Mesendoderm (in vitro differentiated cells): ENCODE measurements around the gene RXRA.

Source experiments
- DNase-seq: peaks from one replicate; pipeline ENCODE4 v3.0.0; 2013
- H2AK5ac ChIP-seq: 2 replicates; pipeline ENCODE4 v1.6.1; 2013; ENCODE audit warnings: low read length, inconsistent platforms
- H2BK120ac ChIP-seq: 2 replicates; pipeline ENCODE4 v1.6.1; 2013; ENCODE audit warnings: low read depth, mild to moderate bottlenecking, low read length, moderate library complexity, mixed read lengths
- H2BK15ac ChIP-seq: replicated peaks from 2 replicates; pipeline ENCODE4 v1.6.1; 2013; ENCODE audit warnings: low read depth, mild to moderate bottlenecking, moderate library complexity
- H2BK5ac ChIP-seq: 2 replicates; pipeline ENCODE4 v1.6.1; 2013; ENCODE audit warnings: low read length, inconsistent platforms
- H3K18ac ChIP-seq: 2 replicates; pipeline ENCODE4 v1.6.1; 2013; ENCODE audit warnings: mild to moderate bottlenecking, low read length, mixed read lengths
- H3K23ac ChIP-seq: one replicate; pipeline ENCODE4 v1.6.1; 2013; ENCODE audit warnings: low read length
- H3K27ac ChIP-seq: 2 replicates; pipeline ENCODE4 v1.5.1; 2013; ENCODE audit warnings: low read depth, mild to moderate bottlenecking, inconsistent platforms, low read length, moderate library complexity
- H3K27me3 ChIP-seq: 2 replicates; pipeline ENCODE4 v1.6.1; 2013; ENCODE audit warnings: low read length, control low read depth, mild to moderate bottlenecking, inconsistent platforms; ENCODE audit not compliant: insufficient read depth, poor library complexity
- H3K36me3 ChIP-seq: 2 replicates; pipeline ENCODE4 v1.6.1; 2013; ENCODE audit warnings: low read length, inconsistent platforms; ENCODE audit not compliant: control insufficient read depth, insufficient read depth
- H3K4ac ChIP-seq: one replicate; pipeline ENCODE4 v1.6.1; 2013; ENCODE audit warnings: low read depth, mild to moderate bottlenecking, low read length, moderate library complexity
- H3K4me1 ChIP-seq: 2 replicates; pipeline ENCODE4 v1.6.1; 2013; ENCODE audit warnings: low read depth, low read length, inconsistent platforms; ENCODE audit not compliant: control insufficient read depth
- H3K4me2 ChIP-seq: 2 replicates; pipeline ENCODE4 v1.6.1; 2013; ENCODE audit warnings: low read length
- H3K4me3 ChIP-seq: 2 replicates; pipeline ENCODE4 v1.5.1; 2013; ENCODE audit warnings: mild to moderate bottlenecking, low read length
- H3K56ac ChIP-seq: one replicate; pipeline ENCODE4 v1.6.1; 2013; ENCODE audit warnings: low read length
- H3K79me1 ChIP-seq: 2 replicates; pipeline ENCODE4 v1.6.1; 2013; ENCODE audit warnings: low read length, inconsistent platforms
- H3K79me2 ChIP-seq: 2 replicates; pipeline ENCODE4 v1.6.1; 2013; ENCODE audit warnings: mild to moderate bottlenecking, low read length; ENCODE audit not compliant: control insufficient read depth, insufficient read depth
- H3K9ac ChIP-seq: 2 replicates; pipeline ENCODE4 v1.6.1; 2013; ENCODE audit warnings: low read length, inconsistent platforms
- H4K5ac ChIP-seq: one replicate; pipeline ENCODE4 v1.6.1; 2013; ENCODE audit warnings: low read length
- H4K8ac ChIP-seq: one replicate; pipeline ENCODE4 v1.6.1; 2013; ENCODE audit warnings: low read depth, mild to moderate bottlenecking, control low read depth, low read length, moderate library complexity
- WGBS: extraction: QIAGEN DNeasy Blood & Tissue Kit; methylation state at CpG from one replicate; pipeline ENCODE4 v1.1.7; 2013; ENCODE audit warnings: low lambda C conversion rate, missing lambda C conversion rate; ENCODE audit not compliant: insufficient coverage; ENCODE audit errors: extremely low coverage; 5-methylcytosine and 5-hydroxymethylcytosine counted together

The RXRA gene

DNA sequence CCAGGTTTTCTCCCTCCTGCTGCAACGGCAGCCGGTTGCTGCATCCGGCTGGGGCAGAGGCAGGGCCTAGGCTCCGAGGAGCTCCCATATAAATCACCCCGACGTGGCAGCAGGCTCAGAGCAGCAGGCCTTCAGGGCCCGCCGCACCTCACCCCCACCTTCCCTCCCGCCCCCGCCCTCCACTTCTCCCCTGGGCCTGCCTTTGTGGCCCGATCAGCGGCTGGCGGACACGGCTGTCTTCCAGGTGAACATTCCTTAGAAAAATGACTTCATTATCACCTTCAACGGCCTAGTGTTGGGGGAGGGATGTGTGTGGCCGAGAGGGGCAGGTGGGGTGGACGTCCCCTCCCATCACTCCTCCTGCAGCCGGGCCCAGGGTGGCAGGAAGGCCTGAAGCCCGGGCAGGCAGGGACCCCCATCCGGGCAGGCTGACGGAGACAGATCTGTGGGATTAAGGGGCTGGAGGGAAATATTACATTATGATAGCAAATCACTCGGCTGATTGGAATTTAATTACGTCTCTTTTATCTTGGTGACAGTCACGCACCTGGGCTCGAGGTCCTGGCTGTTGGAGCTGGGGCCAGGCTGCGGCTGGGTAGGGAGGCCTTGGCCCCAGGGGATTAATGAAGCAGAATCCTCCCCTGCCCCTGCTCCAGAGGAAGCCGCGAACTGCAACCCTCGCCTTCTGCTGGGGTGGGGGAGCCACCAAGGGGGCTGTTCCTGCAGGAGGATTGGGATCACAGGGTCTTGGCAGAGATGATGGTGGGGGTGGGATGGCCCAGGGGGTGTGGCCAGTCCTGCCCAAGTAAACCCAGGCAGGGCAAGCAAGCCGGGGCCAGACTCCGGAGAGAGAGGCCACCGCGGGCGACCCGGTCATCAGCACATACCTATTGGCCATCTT is 38.4 kb upstream of the RXRA start:
- H2AK5ac ChIP-seq: no peak overlapping the region
- no CpG with 5 or more reads among the region's 35 CpGs for WGBS
- H2BK15ac ChIP-seq: no peak overlapping the region
- H3K18ac ChIP-seq: no peak overlapping the region
- peak; percentile 45 for DNase-seq
- no peak overlapping the region for H3K4me3 ChIP-seq
- no peak overlapping the region for H3K56ac ChIP-seq
- no peaks in the 10 kb centered on the region for H3K36me3 ChIP-seq
- no peak overlapping the region for H3K23ac ChIP-seq
- H2BK120ac ChIP-seq: no peak overlapping the region
- no peaks in the 10 kb centered on the region for H3K79me2 ChIP-seq
- no peak overlapping the region for H2BK5ac ChIP-seq
- H3K4ac ChIP-seq: no peak overlapping the region
- no peaks in the 10 kb centered on the region for H3K79me1 ChIP-seq
- H3K4me2 ChIP-seq: no peak overlapping the region
- H4K5ac ChIP-seq: no peak overlapping the region
- H4K8ac ChIP-seq: no peak overlapping the region
- no peak overlapping the region for H3K27ac ChIP-seq
- H3K27me3 ChIP-seq: no peaks in the 10 kb centered on the region
- no peaks in the 10 kb centered on the region for H3K4me1 ChIP-seq
- H3K9ac ChIP-seq: no peak overlapping the region

- Histone ChIP-seq H3K23ac (no peak overlapping the region), H2AK5ac (no peak overlapping the region), H2BK15ac (no peak overlapping the region), H4K5ac (no peak overlapping the region), H3K36me3 (no peaks in the 10 kb centered on the region), H3K4me2 (no peak overlapping the region), H2BK120ac (no peak overlapping the region), H3K79me1 (no peaks in the 10 kb centered on the region), H4K8ac (no peak overlapping the region), H3K9ac (no peak overlapping the region), H3K4me1 (no peaks in the 10 kb centered on the region), H3K27me3 (no peaks in the 10 kb centered on the region), H3K79me2 (no peaks in the 10 kb centered on the region), H3K18ac (no peak overlapping the region), H3K4me3 (no peak overlapping the region), H3K56ac (no peak overlapping the region), H3K4ac (no peak overlapping the region), H3K27ac (no peak overlapping the region), H2BK5ac (no peak overlapping the region)
- WGBS: no CpG with 5 or more reads among the region's 10 CpGs
- no peak for DNase-seq
Observed at GRCh38 chr9:134288746-134289145, 37.5 kb upstream of the RXRA start.

- no peak for DNase-seq
- H3K4me3 ChIP-seq: no peak overlapping the region
- no peak overlapping the region for H3K27ac ChIP-seq
- no peak overlapping the region for H3K23ac ChIP-seq
- H2BK5ac ChIP-seq: no peak overlapping the region
- H2BK15ac ChIP-seq: no peak overlapping the region
- WGBS: no CpG with 5 or more reads among the region's 12 CpGs
- no peak overlapping the region for H2BK120ac ChIP-seq
- no peak overlapping the region for H2AK5ac ChIP-seq
- no peak overlapping the region for H3K9ac ChIP-seq
- no peaks in the 10 kb centered on the region for H3K79me1 ChIP-seq
- H3K4me2 ChIP-seq: no peak overlapping the region
- no peak overlapping the region for H3K4ac ChIP-seq
- no peak overlapping the region for H3K56ac ChIP-seq
- no peak overlapping the region for H4K5ac ChIP-seq
- H3K36me3 ChIP-seq: no peaks in the 10 kb centered on the region
- no peaks in the 10 kb centered on the region for H3K4me1 ChIP-seq
- no peaks in the 10 kb centered on the region for H3K79me2 ChIP-seq
- no peak overlapping the region for H4K8ac ChIP-seq
- H3K18ac ChIP-seq: no peak overlapping the region
- H3K27me3 ChIP-seq: no peaks in the 10 kb centered on the region
Observed at GRCh38 chr9:134289241-134289875, 36.9 kb upstream of the RXRA start.

GRCh38 chr9:134290603-134291451 is 35.4 kb upstream of the RXRA start:
- Histone ChIP-seq H3K56ac (no peak overlapping the region), H3K4me3 (no peak overlapping the region), H3K27ac (no peak overlapping the region), H3K36me3 (no peaks in the 10 kb centered on the region), H4K5ac (no peak overlapping the region), H3K27me3 (no peaks in the 10 kb centered on the region), H2AK5ac (no peak overlapping the region), H2BK120ac (no peak overlapping the region), H4K8ac (no peak overlapping the region), H2BK15ac (no peak overlapping the region), H3K4ac (no peak overlapping the region), H3K9ac (no peak overlapping the region), H3K79me2 (no peaks in the 10 kb centered on the region), H3K4me1 (peaks cover 4% of the 10 kb centered on the region), H3K79me1 (no peaks in the 10 kb centered on the region), H3K23ac (peak overlapping the region; percentile 24), H3K18ac (no peak overlapping the region), H2BK5ac (no peak overlapping the region), H3K4me2 (no peak overlapping the region)
- WGBS: no CpG with 5 or more reads among the region's 12 CpGs
- DNase-seq: no peak

- Histone ChIP-seq H3K79me2 (no peaks in the 10 kb centered on the region), H4K8ac (no peak overlapping the region), H3K36me3 (no peaks in the 10 kb centered on the region), H4K5ac (no peak overlapping the region), H3K4me1 (peaks cover 4% of the 10 kb centered on the region), H3K23ac (no peak overlapping the region), H3K27ac (no peak overlapping the region), H3K4ac (no peak overlapping the region), H2AK5ac (no peak overlapping the region), H3K9ac (no peak overlapping the region), H3K56ac (no peak overlapping the region), H2BK15ac (no peak overlapping the region), H2BK120ac (no peak overlapping the region), H3K79me1 (no peaks in the 10 kb centered on the region), H3K18ac (no peak overlapping the region), H2BK5ac (no peak overlapping the region), H3K4me2 (no peak overlapping the region), H3K4me3 (no peak overlapping the region), H3K27me3 (no peaks in the 10 kb centered on the region)
- no peak for DNase-seq
- WGBS: no CpG with 5 or more reads among the region's 11 CpGs
Observed at GRCh38 chr9:134291452-134291881, 34.8 kb upstream of the RXRA start.
